HFFc6 (cell line): Measurements from ENCODE around the gene TEX261. TPM values are rescaled to one million over a fixed set of nuclear protein-coding genes. Genes with fewer than 3 reads are reported as not detected.
A peak's percentile ranks its signal among the peaks of the same experiment; 100 is the strongest.

ENCODE experiments used
- DNase-seq: peaks from one replicate; pipeline ENCODE4 v3.0.0-alpha.2; 2018
- H3K27ac Mint-ChIP-seq: 2 replicates; pipeline ENCODE4 v1.8.0; 2020; ENCODE audit warnings: mild to moderate bottlenecking, mixed read lengths
- H3K27me3 Mint-ChIP-seq: 2 replicates; pipeline ENCODE4 v1.8.0; 2021; ENCODE audit warnings: mild to moderate bottlenecking, moderate library complexity, mixed read lengths; ENCODE audit not compliant: insufficient read depth
- H3K36me3 Mint-ChIP-seq: 2 replicates; pipeline ENCODE4 v1.8.0; 2021; ENCODE audit warnings: low read depth, mixed read lengths
- H3K4me1 Mint-ChIP-seq: 2 replicates; pipeline ENCODE4 v1.8.0; 2020; ENCODE audit warnings: low read depth, mixed read lengths
- H3K4me3 Mint-ChIP-seq: 2 replicates; pipeline ENCODE4 v1.8.0; 2020; ENCODE audit warnings: mild to moderate bottlenecking, moderate library complexity, mixed read lengths
- H3K9me3 Mint-ChIP-seq: 2 replicates; pipeline ENCODE4 v1.8.0; 2020; ENCODE audit warnings: mild to moderate bottlenecking, mixed read lengths
- CTCF ChIP-seq: fragments of 200-600 bp; sonication (generic); IDR thresholded peaks from 2 replicates; pipeline ENCODE4 v1.5.0; 2021; ENCODE audit warnings: antibody characterized with exemption, mild to moderate bottlenecking
- total RNA-seq, 6 experiments: library from RNA; stranded (reverse); fragmentation: NEBNext Ultra II Directional; extraction: Animal tissue kit (Norgen Biotek cat#: 25700); gene quantifications; 2 replicates in 1 of 6; 3 replicates in 5 of 6; pipeline ENCODE4 v1.2.3, GENCODE V29; 2021

The TEX261 gene
- total RNA-seq, 6 experiments from 2014 or later: 91.6 to 129 (median 103) TPM

- H3K27me3 Mint-ChIP-seq: peaks cover 31% of the 10 kb centered on the region
Observed at GRCh38 chr2:70956141-70956540, 38.5 kb downstream of the TEX261 start.

GRCh38 chr2:70954886-70955285 is 39.8 kb downstream of the TEX261 start:
- no peak for DNase-seq
- Mint-ChIP-seq H3K4me1 (peaks cover 6% of the 10 kb centered on the region; the same call in 1 of the 2 replicates), H3K9me3 (no peaks in the 10 kb centered on the region), H3K36me3 (no peaks in the 10 kb centered on the region), H3K27me3 (peaks cover 30% of the 10 kb centered on the region), H3K4me3 (no peak overlapping the region), H3K27ac (no peak overlapping the region)
- TF ChIP-seq CTCF: no peak

More at GRCh38 chr2:70956141-70956540, 38.5 kb downstream of the TEX261 start:
- Mint-ChIP-seq H3K4me1 (peaks cover 6% of the 10 kb centered on the region; the same call in 1 of the 2 replicates), H3K9me3 (no peaks in the 10 kb centered on the region), H3K36me3 (no peaks in the 10 kb centered on the region), H3K4me3 (no peak overlapping the region), H3K27ac (no peak overlapping the region)
- DNase-seq: no peak
- TF ChIP-seq CTCF: no peak

GRCh38 chr2:70949086-70949485 is 45.6 kb downstream of the TEX261 start:
- no peak for DNase-seq
- no peaks in the 10 kb centered on the region for H3K9me3 Mint-ChIP-seq
- H3K4me1 Mint-ChIP-seq: peaks cover 37% of the 10 kb centered on the region
- no peak overlapping the region for H3K27ac Mint-ChIP-seq
- no peak for TF ChIP-seq CTCF
- no peaks in the 10 kb centered on the region for H3K36me3 Mint-ChIP-seq
- peaks cover 7% of the 10 kb centered on the region for H3K27me3 Mint-ChIP-seq
- no peak overlapping the region for H3K4me3 Mint-ChIP-seq

- peak overlapping the region; percentile 91 for H3K27ac Mint-ChIP-seq
- H3K27me3 Mint-ChIP-seq: peaks cover 7% of the 10 kb centered on the region
- peaks cover 37% of the 10 kb centered on the region for H3K4me1 Mint-ChIP-seq
- peak; percentile 64 for DNase-seq
- no peaks in the 10 kb centered on the region for H3K36me3 Mint-ChIP-seq
- peak overlapping the region; percentile 91 for H3K4me3 Mint-ChIP-seq
- peak; percentile 92 for TF ChIP-seq CTCF
- H3K9me3 Mint-ChIP-seq: no peaks in the 10 kb centered on the region
Observed at GRCh38 chr2:70948337-70949003, 46.2 kb downstream of the TEX261 start.

- DNase-seq: peak; percentile 57
- peaks cover 37% of the 10 kb centered on the region for H3K4me1 Mint-ChIP-seq
- TF ChIP-seq CTCF: no peak
- H3K36me3 Mint-ChIP-seq: no peaks in the 10 kb centered on the region
- H3K27ac Mint-ChIP-seq: peak overlapping the region; percentile 91
- no peaks in the 10 kb centered on the region for H3K9me3 Mint-ChIP-seq
- H3K27me3 Mint-ChIP-seq: peaks cover 7% of the 10 kb centered on the region
- peak overlapping the region; percentile 91 for H3K4me3 Mint-ChIP-seq
Observed at GRCh38 chr2:70947556-70948184, 47.0 kb downstream of the TEX261 start.
